IPS-18c (cell line): Measurements from ENCODE around the gene ADAMTS20.
A peak's percentile ranks its signal among the peaks of the same experiment; 100 is the strongest.
"Not testable (repeated sequence)": the region's sequence is repeated elsewhere in the genome, so short reads cannot be mapped to it uniquely, and the experiment has no call there.

Experiments
- H3K4me3 ChIP-seq: 2 replicates; pipeline ENCODE4 v1.7.0; 2013; ENCODE audit warnings: low read depth, mild to moderate bottlenecking, low read length, moderate library complexity; ENCODE audit not compliant: insufficient read depth
- H3K9me3 ChIP-seq: one replicate; pipeline ENCODE4 v1.6.1; 2013; ENCODE audit warnings: mild to moderate bottlenecking, low read length, moderate library complexity; ENCODE audit not compliant: control insufficient read depth, insufficient read depth

ADAMTS20 gene

GRCh38 chr12:43551971-43552559, at the start of gene ADAMTS20:
Gene ADAMTS20 (minus strand): TSS chr12:43552203. CDS start chr12:43551921, 282 bp downstream.
- Histone ChIP-seq H3K9me3 (no peaks in the 10 kb centered on the region), H3K4me3 (peak within 1 kb of the TSS; percentile 72)

DNA sequence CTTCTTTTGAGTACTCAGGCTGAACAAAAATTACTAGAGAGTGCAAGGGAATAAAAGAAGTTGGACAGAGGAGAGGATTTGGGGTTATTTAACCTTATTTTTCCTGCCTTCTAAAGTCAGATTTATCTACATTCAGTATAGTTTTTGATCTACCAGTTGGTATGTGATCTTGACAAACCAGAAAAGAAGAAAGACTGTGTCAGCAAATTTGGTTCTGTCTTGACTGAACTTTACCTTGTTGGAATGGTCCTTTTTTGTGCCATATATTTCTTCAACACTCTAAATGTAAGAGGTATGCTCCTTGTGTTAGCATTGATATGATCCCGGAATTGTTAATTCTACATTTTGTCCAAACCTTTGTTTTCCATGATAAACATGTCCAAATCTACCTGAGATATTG, 47.7 kb upstream of the ADAMTS20 start:
- Histone ChIP-seq H3K9me3 (no peaks in the 10 kb centered on the region), H3K4me3 (no peak overlapping the region)

DNA sequence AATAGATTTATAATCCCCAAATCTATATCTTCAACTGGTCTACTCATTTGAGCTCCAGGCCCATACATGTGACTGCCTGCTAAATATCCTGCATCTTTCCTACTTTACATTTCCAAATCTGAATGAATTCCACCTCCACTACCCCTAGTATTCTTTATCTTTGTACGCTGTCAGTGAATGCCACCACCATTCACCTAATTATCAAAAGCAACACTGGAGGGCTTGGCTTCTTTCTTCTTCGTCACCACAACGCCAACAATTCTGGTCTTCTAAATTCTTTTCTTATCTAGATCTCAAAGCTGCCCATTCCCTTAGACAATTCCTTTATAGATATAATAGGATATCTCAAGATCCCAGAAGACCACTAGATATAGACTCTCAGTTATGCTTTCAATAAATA, 47.1 kb upstream of the ADAMTS20 start:
- H3K9me3 ChIP-seq: no peaks in the 10 kb centered on the region
- H3K4me3 ChIP-seq: no peak overlapping the region

GRCh38 chr12:43590307-43590706, 38.3 kb upstream of the ADAMTS20 start:
- Histone ChIP-seq H3K4me3 (no peak overlapping the region), H3K9me3 (no peaks in the 10 kb centered on the region)

DNA sequence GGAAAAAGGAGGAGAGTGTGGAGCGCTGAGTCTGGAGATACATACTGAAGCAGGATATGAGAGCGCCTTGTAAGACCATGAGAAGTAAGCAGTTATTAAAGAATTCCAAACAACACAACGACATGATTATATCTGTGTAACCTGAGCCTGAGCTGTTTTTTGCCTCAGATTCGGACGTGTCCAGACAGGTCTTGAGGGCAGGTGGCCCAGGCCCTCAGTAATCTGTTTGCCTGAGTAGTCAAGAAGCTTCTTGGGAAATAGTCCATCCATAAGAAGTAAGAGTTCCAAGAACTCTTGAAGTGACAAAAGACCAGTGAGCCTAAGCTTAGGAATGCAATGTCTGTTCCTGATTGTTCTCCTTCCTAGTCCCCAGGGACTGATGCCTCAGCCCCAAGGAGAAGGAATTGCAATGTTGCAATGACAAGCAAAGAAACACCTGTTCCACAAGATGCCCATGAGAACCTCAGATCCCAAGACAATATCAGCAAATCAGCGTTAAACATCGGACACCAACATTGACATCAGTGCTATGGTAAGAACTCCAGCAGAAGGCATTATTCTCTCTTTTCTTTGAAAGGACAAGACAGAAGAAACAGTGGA, 34.7 kb upstream of the ADAMTS20 start:
- H3K9me3 ChIP-seq: no peaks in the 10 kb centered on the region
- no peak overlapping the region for H3K4me3 ChIP-seq

- Histone ChIP-seq H3K4me3 (no peak overlapping the region), H3K9me3 (no peaks in the 10 kb centered on the region)
These were observed 33.7 kb upstream of the ADAMTS20 start for GRCh38 chr12:43585676-43586075.

- H3K9me3 ChIP-seq: no peaks in the 10 kb centered on the region
- no peak overlapping the region for H3K4me3 ChIP-seq
These were observed 28.6 kb upstream of the ADAMTS20 start for GRCh38 chr12:43580601-43581000.

- Histone ChIP-seq H3K9me3 (no peaks in the 10 kb centered on the region), H3K4me3 (no peak overlapping the region)
These were observed 27.2 kb upstream of the ADAMTS20 start for GRCh38 chr12:43579206-43579605.

GRCh38 chr12:43578782-43579181, 26.8 kb upstream of the ADAMTS20 start:
- Histone ChIP-seq H3K9me3 (no peaks in the 10 kb centered on the region), H3K4me3 (no peak overlapping the region)

DNA sequence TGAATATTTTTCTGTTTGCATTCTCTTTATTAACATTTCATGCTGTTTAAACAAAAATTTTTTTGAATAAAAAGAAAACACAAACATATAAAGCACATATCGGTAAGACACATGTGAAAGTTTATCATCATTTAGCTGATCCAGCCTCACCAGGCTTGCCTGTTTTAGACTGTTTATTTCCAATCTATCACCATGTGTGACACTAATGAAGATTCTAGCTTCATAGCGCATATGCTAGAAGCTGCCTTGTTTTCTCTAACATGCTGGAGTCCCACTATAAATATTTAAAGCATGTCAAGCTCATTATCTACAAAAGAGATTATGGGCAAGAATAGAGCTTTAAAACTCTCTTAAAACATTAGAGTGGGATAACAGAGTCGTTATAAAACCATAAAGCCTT, 25.4 kb upstream of the ADAMTS20 start:
- Histone ChIP-seq H3K9me3 (no peaks in the 10 kb centered on the region), H3K4me3 (no peak overlapping the region)

DNA sequence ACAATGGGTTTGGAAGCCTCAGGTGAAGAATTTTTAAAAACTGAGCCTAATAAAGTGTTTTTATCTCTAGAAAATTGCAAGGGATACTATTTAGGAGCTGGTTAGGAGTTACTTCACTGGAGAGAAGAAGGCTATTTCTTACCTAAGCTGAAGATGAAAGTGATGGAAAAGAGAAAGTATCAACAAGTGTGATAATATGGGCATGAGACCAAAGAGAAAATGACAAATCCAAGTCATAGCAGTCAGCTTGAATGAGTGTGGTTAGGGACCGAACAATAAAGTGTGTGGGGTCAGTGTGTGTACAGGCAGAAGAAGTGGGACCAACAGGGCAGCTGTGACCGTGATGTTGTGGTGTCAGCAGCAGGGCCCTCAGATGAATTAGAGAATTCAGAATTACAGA, 24.2 kb upstream of the ADAMTS20 start:
- H3K9me3 ChIP-seq: no peaks in the 10 kb centered on the region
- no peak overlapping the region for H3K4me3 ChIP-seq

- Histone ChIP-seq H3K9me3 (no peaks in the 10 kb centered on the region), H3K4me3 (no peak overlapping the region)
These were observed 19.9 kb upstream of the ADAMTS20 start for GRCh38 chr12:43571885-43572284.

- Histone ChIP-seq H3K4me3 (no peak overlapping the region), H3K9me3 (no peaks in the 10 kb centered on the region)
These were observed 4.1 kb upstream of the ADAMTS20 start for GRCh38 chr12:43556057-43556456.

DNA sequence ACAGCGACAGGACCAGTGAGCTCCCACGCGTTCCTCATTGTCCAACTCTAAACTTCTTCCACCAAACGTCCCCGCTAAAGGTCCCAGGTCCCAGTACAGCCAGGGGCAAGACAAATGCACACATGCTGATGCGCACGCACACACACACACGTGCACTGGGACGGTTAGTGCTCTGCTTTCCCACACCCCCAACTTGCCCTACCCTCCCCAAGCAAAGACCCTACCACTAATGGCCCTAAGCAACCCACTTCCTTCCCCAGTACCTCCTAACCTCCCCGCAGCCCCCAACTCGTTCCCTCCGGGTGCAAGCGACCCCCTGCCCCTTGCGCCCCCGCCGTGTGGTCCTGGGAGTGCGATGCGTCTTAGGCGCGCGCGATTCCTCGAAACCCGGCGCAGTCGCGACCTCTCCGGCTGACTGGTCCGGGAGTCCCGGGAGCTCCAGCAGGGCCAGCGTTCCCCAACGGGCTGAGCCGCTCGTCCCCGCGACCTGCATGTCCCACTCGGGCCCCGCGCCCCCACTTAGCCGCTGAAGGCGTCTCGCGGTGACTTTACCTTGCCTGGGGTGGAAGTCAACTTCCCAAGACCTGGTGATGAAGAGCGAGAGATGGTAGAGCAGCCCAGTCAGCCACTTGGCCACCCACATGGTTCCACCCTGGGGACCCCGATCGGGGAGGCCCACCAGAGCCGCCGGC, 578 bp downstream of the ADAMTS20 start:
- H3K9me3 ChIP-seq: no peaks in the 10 kb centered on the region
- peak overlapping the region; percentile 72 for H3K4me3 ChIP-seq

- Histone ChIP-seq H3K4me3 (peak overlapping the region; percentile 72), H3K9me3 (no peaks in the 10 kb centered on the region)
These were observed 1.2 kb downstream of the ADAMTS20 start for GRCh38 chr12:43550831-43551271.

- Histone ChIP-seq H3K4me3 (no peak overlapping the region), H3K9me3 (no peaks in the 10 kb centered on the region)
These were observed 7.3 kb downstream of the ADAMTS20 start for GRCh38 chr12:43544703-43545102.

- Histone ChIP-seq H3K9me3 (no peaks in the 10 kb centered on the region), H3K4me3 (no peak overlapping the region)
These were observed 11.5 kb downstream of the ADAMTS20 start for GRCh38 chr12:43540470-43540869.

- not testable (repeated sequence) for H3K4me3 ChIP-seq, H3K9me3 ChIP-seq
These were observed 14.3 kb downstream of the ADAMTS20 start for GRCh38 chr12:43537675-43538074.
